Loucy (cell line): ENCODE measurements around the gene MYH14.

Experiments
- CTCF ChIP-seq: fragments of 200-600 bp; sonication (generic); conservative IDR thresholded peaks from 2 replicates; pipeline ENCODE4 v1.5.1; 2014; ENCODE audit warnings: mild to moderate bottlenecking, antibody characterized with exemption, low read length
- EZH2phosphoT487 ChIP-seq: fragments of 200-600 bp; IDR thresholded peaks from 2 replicates; pipeline ENCODE4 v1.6.1; 2018; ENCODE audit warnings: antibody characterized with exemption, mild to moderate bottlenecking, moderate library complexity, borderline replicate concordance

GRCh38 chr19:50155520-50156109 lies 47.8 kb upstream of the MYH14 start:
- TF ChIP-seq CTCF = peak; percentile 36
- TF ChIP-seq EZH2phosphoT487 = no peak
